GM12878 (cell line): Measurements from ENCODE around the gene CBX2.

Source experiments
- BRCA1 ChIP-seq: IDR thresholded peaks from 2 replicates; pipeline ENCODE4 v1.6.1; 2011; ENCODE audit warnings: low read depth, low read length, improper control_type of control experiment
- GABPA ChIP-seq: IDR thresholded peaks from 2 replicates; pipeline ENCODE4 v1.6.1; 2014; ENCODE audit warnings: antibody characterized with exemption, low read depth, mild to moderate bottlenecking, inconsistent platforms
- HDAC6 ChIP-seq: fragments of 200-600 bp; sonication (generic); IDR thresholded peaks from one replicate; pipeline ENCODE4 v1.8.0; 2017; ENCODE audit warnings: antibody characterized with exemption; ENCODE audit not compliant: unreplicated experiment
- HDGF ChIP-seq: fragments of 450-650 bp; IDR thresholded peaks from 2 replicates; pipeline ENCODE4 v1.6.1; 2016; ENCODE audit warnings: antibody characterized with exemption
- PML ChIP-seq: IDR thresholded peaks from 2 replicates; pipeline ENCODE4 v1.6.1; 2012; ENCODE audit warnings: low read length, inconsistent platforms
- POLR2A ChIP-seq: IDR thresholded peaks from 2 replicates; pipeline ENCODE4 v1.6.1; 2011; ENCODE audit warnings: low read depth, mild to moderate bottlenecking, low read length
- SRF ChIP-seq, 2 experiments: IDR thresholded peaks; 2 replicates each; pipeline ENCODE4 v1.6.1; 2011; ENCODE audit warnings: low read depth in 2 of 2, low read length in 2 of 2, mild to moderate bottlenecking in 1 of 2, moderate library complexity in 1 of 2
- TAF1 ChIP-seq: IDR thresholded peaks from 2 replicates; pipeline ENCODE4 v1.6.1; 2011; ENCODE audit warnings: mild to moderate bottlenecking, low read depth, low read length, borderline replicate concordance
- ZNF274 ChIP-seq: IDR thresholded peaks from one replicate; pipeline ENCODE4 v1.8.0; 2011; ENCODE audit not compliant: insufficient read length, insufficient read depth
- TF ChIP-seq, protein P1 (sequence below), 3 experiments: IDR thresholded peaks in 2 of 3; conservative IDR thresholded peaks in 1 of 3; 2 replicates each; pipeline ENCODE4 v1.5.1; 2011; ENCODE audit warnings: low read depth in 3 of 3, low read length in 3 of 3, mild to moderate bottlenecking in 3 of 3, control low read depth in 2 of 3, moderate library complexity in 2 of 3, inconsistent platforms in 1 of 3, mixed read lengths in 1 of 3; ENCODE audit not compliant: control insufficient read depth in 2 of 3, insufficient read depth in 1 of 3; ENCODE audit errors: extremely low read depth in 1 of 3
- TF ChIP-seq, protein P2 (sequence below): fragments of 450-650 bp; IDR thresholded peaks from 2 replicates; pipeline ENCODE4 v1.6.1; 2017; ENCODE audit warnings: mild to moderate bottlenecking, moderate library complexity

DNA sequence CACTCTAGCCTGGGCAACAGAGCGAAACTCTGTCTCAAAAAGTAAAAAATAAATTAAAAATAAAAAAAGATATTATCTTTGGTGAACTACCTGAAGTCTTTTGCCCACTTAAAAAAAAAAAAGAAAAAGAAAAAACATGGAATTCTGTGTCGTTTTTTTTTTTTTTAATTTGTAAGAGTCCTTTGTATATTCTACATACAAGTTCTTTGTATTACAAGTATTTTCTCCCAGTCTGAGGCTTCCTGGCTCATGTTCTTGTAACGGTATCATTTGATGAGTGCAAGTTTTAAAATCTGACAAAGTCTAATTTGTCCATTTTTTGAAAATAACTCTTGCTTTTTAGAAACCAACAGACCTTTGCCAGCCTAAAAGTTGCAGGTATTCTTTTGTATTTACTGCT is 12.2 kb upstream of the CBX2 start:
- TF ChIP-seq POLR2A (no peak), BRCA1 (no peak), HDAC6 (no peak), PML (no peak), GABPA (no peak), ZNF274 (no peak), HDGF (no peak), SRF (IDR thresholded peaks at IDR 0.05; ENCODE audit: low read depth in 2 of 2, low read length in 2 of 2) (no peak), TAF1 (no peak)
- TF ChIP-seq, protein P1, sequence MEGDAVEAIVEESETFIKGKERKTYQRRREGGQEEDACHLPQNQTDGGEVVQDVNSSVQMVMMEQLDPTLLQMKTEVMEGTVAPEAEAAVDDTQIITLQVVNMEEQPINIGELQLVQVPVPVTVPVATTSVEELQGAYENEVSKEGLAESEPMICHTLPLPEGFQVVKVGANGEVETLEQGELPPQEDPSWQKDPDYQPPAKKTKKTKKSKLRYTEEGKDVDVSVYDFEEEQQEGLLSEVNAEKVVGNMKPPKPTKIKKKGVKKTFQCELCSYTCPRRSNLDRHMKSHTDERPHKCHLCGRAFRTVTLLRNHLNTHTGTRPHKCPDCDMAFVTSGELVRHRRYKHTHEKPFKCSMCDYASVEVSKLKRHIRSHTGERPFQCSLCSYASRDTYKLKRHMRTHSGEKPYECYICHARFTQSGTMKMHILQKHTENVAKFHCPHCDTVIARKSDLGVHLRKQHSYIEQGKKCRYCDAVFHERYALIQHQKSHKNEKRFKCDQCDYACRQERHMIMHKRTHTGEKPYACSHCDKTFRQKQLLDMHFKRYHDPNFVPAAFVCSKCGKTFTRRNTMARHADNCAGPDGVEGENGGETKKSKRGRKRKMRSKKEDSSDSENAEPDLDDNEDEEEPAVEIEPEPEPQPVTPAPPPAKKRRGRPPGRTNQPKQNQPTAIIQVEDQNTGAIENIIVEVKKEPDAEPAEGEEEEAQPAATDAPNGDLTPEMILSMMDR (IDR thresholded peaks at IDR 0.05 in 2 of 3, conservative IDR thresholded peaks at IDR 0.05 in 1 of 3; ENCODE audit: control insufficient read depth in 2 of 3, extremely low read depth in 1 of 3, insufficient read depth in 1 of 3, low read depth in 3 of 3, low read length in 3 of 3): no peak
- TF ChIP-seq, protein P2, sequence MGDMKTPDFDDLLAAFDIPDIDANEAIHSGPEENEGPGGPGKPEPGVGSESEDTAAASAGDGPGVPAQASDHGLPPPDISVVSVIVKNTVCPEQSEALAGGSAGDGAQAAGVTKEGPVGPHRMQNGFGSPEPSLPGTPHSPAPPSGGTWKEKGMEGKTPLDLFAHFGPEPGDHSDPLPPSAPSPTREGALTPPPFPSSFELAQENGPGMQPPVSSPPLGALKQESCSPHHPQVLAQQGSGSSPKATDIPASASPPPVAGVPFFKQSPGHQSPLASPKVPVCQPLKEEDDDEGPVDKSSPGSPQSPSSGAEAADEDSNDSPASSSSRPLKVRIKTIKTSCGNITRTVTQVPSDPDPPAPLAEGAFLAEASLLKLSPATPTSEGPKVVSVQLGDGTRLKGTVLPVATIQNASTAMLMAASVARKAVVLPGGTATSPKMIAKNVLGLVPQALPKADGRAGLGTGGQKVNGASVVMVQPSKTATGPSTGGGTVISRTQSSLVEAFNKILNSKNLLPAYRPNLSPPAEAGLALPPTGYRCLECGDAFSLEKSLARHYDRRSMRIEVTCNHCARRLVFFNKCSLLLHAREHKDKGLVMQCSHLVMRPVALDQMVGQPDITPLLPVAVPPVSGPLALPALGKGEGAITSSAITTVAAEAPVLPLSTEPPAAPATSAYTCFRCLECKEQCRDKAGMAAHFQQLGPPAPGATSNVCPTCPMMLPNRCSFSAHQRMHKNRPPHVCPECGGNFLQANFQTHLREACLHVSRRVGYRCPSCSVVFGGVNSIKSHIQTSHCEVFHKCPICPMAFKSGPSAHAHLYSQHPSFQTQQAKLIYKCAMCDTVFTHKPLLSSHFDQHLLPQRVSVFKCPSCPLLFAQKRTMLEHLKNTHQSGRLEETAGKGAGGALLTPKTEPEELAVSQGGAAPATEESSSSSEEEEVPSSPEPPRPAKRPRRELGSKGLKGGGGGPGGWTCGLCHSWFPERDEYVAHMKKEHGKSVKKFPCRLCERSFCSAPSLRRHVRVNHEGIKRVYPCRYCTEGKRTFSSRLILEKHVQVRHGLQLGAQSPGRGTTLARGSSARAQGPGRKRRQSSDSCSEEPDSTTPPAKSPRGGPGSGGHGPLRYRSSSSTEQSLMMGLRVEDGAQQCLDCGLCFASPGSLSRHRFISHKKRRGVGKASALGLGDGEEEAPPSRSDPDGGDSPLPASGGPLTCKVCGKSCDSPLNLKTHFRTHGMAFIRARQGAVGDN: no peak
